Measurements from ENCODE around the gene MAP1S.
A peak's percentile ranks its signal among the peaks of the same experiment; 100 is the strongest.

The MAP1S gene

GRCh38 chr19:17757125-17757524 lies 37.8 kb downstream of the MAP1S start:
- Histone ChIP-seq H3K9me3 (ENCODE audit: insufficient read depth, low read length) (no peaks in the 10 kb centered on the region), H3K27me3 (ENCODE audit: insufficient read depth, insufficient read length) (no peaks in the 10 kb centered on the region), H3K4me1 (ENCODE audit: insufficient read depth, insufficient read length) (peaks cover 11% of the 10 kb centered on the region), H3K36me3 (ENCODE audit: insufficient read depth, insufficient read length, low read length) (no peaks in the 10 kb centered on the region), H3K4me3 (ENCODE audit: insufficient read length, low read depth) (no peak overlapping the region), H3K9ac (ENCODE audit: insufficient read length, low read depth) (no peak overlapping the region)
- TF ChIP-seq YY1 (IDR thresholded peaks at IDR 0.05; ENCODE audit: insufficient read depth, insufficient read length) (no peak), SUZ12 (IDR thresholded peaks at IDR 0.05; ENCODE audit: extremely low read depth, insufficient read depth, insufficient read length) (no peak), ZNF274 (IDR thresholded peaks at IDR 0.05; ENCODE audit: low read depth, low read length) (no peak)
- DNase-seq (ENCODE audit: low read depth, low spot score) = no peak

- H3K27me3 ChIP-seq (ENCODE audit: insufficient read depth, insufficient read length) = no peaks in the 10 kb centered on the region
- no peak for DNase-seq (ENCODE audit: low read depth, low spot score)
- H3K9me3 ChIP-seq (ENCODE audit: insufficient read depth, low read length) = no peaks in the 10 kb centered on the region
- H3K4me3 ChIP-seq (ENCODE audit: insufficient read length, low read depth) = no peak overlapping the region
- H3K36me3 ChIP-seq (ENCODE audit: insufficient read depth, insufficient read length, low read length) = no peaks in the 10 kb centered on the region
- no peak for TF ChIP-seq ZNF274 (IDR thresholded peaks at IDR 0.05; ENCODE audit: low read depth, low read length)
- TF ChIP-seq SUZ12 (IDR thresholded peaks at IDR 0.05; ENCODE audit: extremely low read depth, insufficient read depth, insufficient read length) = no peak
- no peak for TF ChIP-seq YY1 (IDR thresholded peaks at IDR 0.05; ENCODE audit: insufficient read depth, insufficient read length)
- H3K9ac ChIP-seq (ENCODE audit: insufficient read length, low read depth) = no peak overlapping the region
- peaks cover 11% of the 10 kb centered on the region for H3K4me1 ChIP-seq (ENCODE audit: insufficient read depth, insufficient read length)
Observed at GRCh38 chr19:17758515-17758914, 39.2 kb downstream of the MAP1S start.

GRCh38 chr19:17761148-17761547 lies 41.9 kb downstream of the MAP1S start:
- H3K36me3 ChIP-seq (ENCODE audit: insufficient read depth, insufficient read length, low read length) = no peaks in the 10 kb centered on the region
- TF ChIP-seq ZNF274 (IDR thresholded peaks at IDR 0.05; ENCODE audit: low read depth, low read length) (no peak), SUZ12 (IDR thresholded peaks at IDR 0.05; ENCODE audit: extremely low read depth, insufficient read depth, insufficient read length) (no peak), YY1 (IDR thresholded peaks at IDR 0.05; ENCODE audit: insufficient read depth, insufficient read length) (no peak)
- no peaks in the 10 kb centered on the region for H3K9me3 ChIP-seq (ENCODE audit: insufficient read depth, low read length)

GRCh38 chr19:17762505-17763229 lies 43.4 kb downstream of the MAP1S start:
- Histone ChIP-seq H3K9ac (ENCODE audit: insufficient read length, low read depth) (no peak overlapping the region), H3K27me3 (ENCODE audit: insufficient read depth, insufficient read length) (no peaks in the 10 kb centered on the region), H3K36me3 (ENCODE audit: insufficient read depth, insufficient read length, low read length) (no peaks in the 10 kb centered on the region), H3K4me1 (ENCODE audit: insufficient read depth, insufficient read length) (peaks cover 3% of the 10 kb centered on the region), H3K9me3 (ENCODE audit: insufficient read depth, low read length) (no peaks in the 10 kb centered on the region), H3K4me3 (ENCODE audit: insufficient read length, low read depth) (no peak overlapping the region)
- TF ChIP-seq SUZ12 (IDR thresholded peaks at IDR 0.05; ENCODE audit: extremely low read depth, insufficient read depth, insufficient read length) = no peak
- no peak for TF ChIP-seq YY1 (IDR thresholded peaks at IDR 0.05; ENCODE audit: insufficient read depth, insufficient read length)
- TF ChIP-seq ZNF274 (IDR thresholded peaks at IDR 0.05; ENCODE audit: low read depth, low read length) = no peak
- DNase-seq (ENCODE audit: low read depth, low spot score) = no peak

More at GRCh38 chr19:17761148-17761547, 41.9 kb downstream of the MAP1S start:
- H3K9ac ChIP-seq (ENCODE audit: insufficient read length, low read depth) = peak overlapping the region; percentile 17
- H3K4me1 ChIP-seq (ENCODE audit: insufficient read depth, insufficient read length) = no peaks in the 10 kb centered on the region
- H3K27me3 ChIP-seq (ENCODE audit: insufficient read depth, insufficient read length) = no peaks in the 10 kb centered on the region
- H3K4me3 ChIP-seq (ENCODE audit: insufficient read length, low read depth) = no peak overlapping the region
- no peak for DNase-seq (ENCODE audit: low read depth, low spot score)

GRCh38 chr19:17764348-17764747 lies 45.1 kb downstream of the MAP1S start:
- DNase-seq (ENCODE audit: low read depth, low spot score) = no peak
- Histone ChIP-seq H3K9ac (ENCODE audit: insufficient read length, low read depth) (no peak overlapping the region), H3K36me3 (ENCODE audit: insufficient read depth, insufficient read length, low read length) (no peaks in the 10 kb centered on the region)

GRCh38 chr19:17765069-17765618 lies 45.9 kb downstream of the MAP1S start:
- no peaks in the 10 kb centered on the region for H3K36me3 ChIP-seq (ENCODE audit: insufficient read depth, insufficient read length, low read length)
- H3K9ac ChIP-seq (ENCODE audit: insufficient read length, low read depth) = no peak overlapping the region
- no peaks in the 10 kb centered on the region for H3K9me3 ChIP-seq (ENCODE audit: insufficient read depth, low read length)
- H3K4me1 ChIP-seq (ENCODE audit: insufficient read depth, insufficient read length) = peaks cover 3% of the 10 kb centered on the region
- no peak for DNase-seq (ENCODE audit: low read depth, low spot score)
- TF ChIP-seq SUZ12 (IDR thresholded peaks at IDR 0.05; ENCODE audit: extremely low read depth, insufficient read depth, insufficient read length) (no peak), YY1 (IDR thresholded peaks at IDR 0.05; ENCODE audit: insufficient read depth, insufficient read length) (no peak), ZNF274 (IDR thresholded peaks at IDR 0.05; ENCODE audit: low read depth, low read length) (no peak)
- H3K4me3 ChIP-seq (ENCODE audit: insufficient read length, low read depth) = no peak overlapping the region
- H3K27me3 ChIP-seq (ENCODE audit: insufficient read depth, insufficient read length) = no peaks in the 10 kb centered on the region

More at GRCh38 chr19:17764348-17764747, 45.1 kb downstream of the MAP1S start:
- no peak overlapping the region for H3K4me3 ChIP-seq (ENCODE audit: insufficient read length, low read depth)
- H3K9me3 ChIP-seq (ENCODE audit: insufficient read depth, low read length) = no peaks in the 10 kb centered on the region
- no peaks in the 10 kb centered on the region for H3K27me3 ChIP-seq (ENCODE audit: insufficient read depth, insufficient read length)
- H3K4me1 ChIP-seq (ENCODE audit: insufficient read depth, insufficient read length) = peaks cover 3% of the 10 kb centered on the region
- TF ChIP-seq ZNF274 (IDR thresholded peaks at IDR 0.05; ENCODE audit: low read depth, low read length) = no peak
- no peak for TF ChIP-seq YY1 (IDR thresholded peaks at IDR 0.05; ENCODE audit: insufficient read depth, insufficient read length)
- no peak for TF ChIP-seq SUZ12 (IDR thresholded peaks at IDR 0.05; ENCODE audit: extremely low read depth, insufficient read depth, insufficient read length)

GRCh38 chr19:17766543-17767131 lies 47.4 kb downstream of the MAP1S start:
- TF ChIP-seq YY1 (IDR thresholded peaks at IDR 0.05; ENCODE audit: insufficient read depth, insufficient read length) = no peak
- no peak for TF ChIP-seq SUZ12 (IDR thresholded peaks at IDR 0.05; ENCODE audit: extremely low read depth, insufficient read depth, insufficient read length)
- no peak for TF ChIP-seq ZNF274 (IDR thresholded peaks at IDR 0.05; ENCODE audit: low read depth, low read length)

More at GRCh38 chr19:17766543-17767131, 47.4 kb downstream of the MAP1S start:
- DNase-seq (ENCODE audit: low read depth, low spot score) = peak; percentile 88
- Histone ChIP-seq H3K4me1 (ENCODE audit: insufficient read depth, insufficient read length) (peaks cover 5% of the 10 kb centered on the region), H3K4me3 (ENCODE audit: insufficient read length, low read depth) (no peak overlapping the region), H3K36me3 (ENCODE audit: insufficient read depth, insufficient read length, low read length) (no peaks in the 10 kb centered on the region), H3K9ac (ENCODE audit: insufficient read length, low read depth) (peak overlapping the region; percentile 68), H3K9me3 (ENCODE audit: insufficient read depth, low read length) (no peaks in the 10 kb centered on the region), H3K27me3 (ENCODE audit: insufficient read depth, insufficient read length) (no peaks in the 10 kb centered on the region)
